NCI-H345 (cell line): ENCODE measurements around the gene NDUFAF2.
"Not testable (repeated sequence)": the region's sequence is repeated elsewhere in the genome, so short reads cannot be mapped to it uniquely, and the experiment has no call there.

Source experiments
- DNase-seq: peaks from one replicate; lab custom pipeline; 2025; lab: John Stamatoyannopoulos, UW

NDUFAF2 gene

GRCh38 chr5:60993425-60993824 is 48.4 kb downstream of the NDUFAF2 start:
- DNase-seq: no peak

GRCh38 chr5:60993875-60994571 is 49.0 kb downstream of the NDUFAF2 start:
- no peak for DNase-seq

- no peak for DNase-seq
These were observed 51.4 kb downstream of the NDUFAF2 start for GRCh38 chr5:60996368-60996767.

- no peak for DNase-seq
These were observed 52.7 kb downstream of the NDUFAF2 start for GRCh38 chr5:60997721-60998120.

GRCh38 chr5:61000887-61001286 is 55.9 kb downstream of the NDUFAF2 start:
- DNase-seq: no peak

- no peak for DNase-seq
These were observed 56.6 kb downstream of the NDUFAF2 start for GRCh38 chr5:61001647-61002046.

GRCh38 chr5:61002611-61003355 is 57.8 kb downstream of the NDUFAF2 start:
- no peak for DNase-seq

GRCh38 chr5:61004448-61004847 is 59.4 kb downstream of the NDUFAF2 start:
- no peak for DNase-seq

- DNase-seq: no peak
These were observed 64.9 kb downstream of the NDUFAF2 start for GRCh38 chr5:61009907-61010306.

- no peak for DNase-seq
These were observed 65.8 kb downstream of the NDUFAF2 start for GRCh38 chr5:61010467-61011454.

GRCh38 chr5:61018062-61018461 is 73.1 kb downstream of the NDUFAF2 start:
- no peak for DNase-seq

- DNase-seq: no peak
These were observed 74.6 kb downstream of the NDUFAF2 start for GRCh38 chr5:61019642-61020041.

- DNase-seq: no peak
These were observed 75.4 kb downstream of the NDUFAF2 start for GRCh38 chr5:61020415-61020814.

- no peak for DNase-seq
These were observed 78.1 kb downstream of the NDUFAF2 start for GRCh38 chr5:61023131-61023530.

GRCh38 chr5:61026004-61026403 is 81.0 kb downstream of the NDUFAF2 start:
- no peak for DNase-seq

- DNase-seq: no peak
These were observed 83.4 kb downstream of the NDUFAF2 start for GRCh38 chr5:61028382-61028781.

- DNase-seq: no peak
These were observed 84.6 kb downstream of the NDUFAF2 start for GRCh38 chr5:61029456-61030162.

GRCh38 chr5:61030163-61030482 is 85.1 kb downstream of the NDUFAF2 start:
- DNase-seq: no peak

- not testable (repeated sequence) for DNase-seq
These were observed 86.3 kb downstream of the NDUFAF2 start for GRCh38 chr5:61031301-61031700.

GRCh38 chr5:61044545-61044944 is 99.5 kb downstream of the NDUFAF2 start:
- no peak for DNase-seq

- no peak for DNase-seq
These were observed 102.3 kb downstream of the NDUFAF2 start for GRCh38 chr5:61047346-61047745.

- DNase-seq: no peak
These were observed 103.5 kb downstream of the NDUFAF2 start for GRCh38 chr5:61048534-61048933.
